ENCODE measurements around the gene PSG3.
"Not testable (repeated sequence)": the region's sequence is repeated elsewhere in the genome, so short reads cannot be mapped to it uniquely, and the experiment has no call there.

Gene PSG3

GRCh38 chr19:42740381-42740780 lies at the start of gene PSG3:
Gene PSG3, minus strand, starts transcription at chr19:42740481. Its CDS starts 97 bp downstream, at chr19:42740384.
- not testable (repeated sequence) for ATAC-seq

- not testable (repeated sequence) for ATAC-seq
Observed at GRCh38 chr19:42788766-42789165, 48.5 kb upstream of the PSG3 start.

- ATAC-seq: not testable (repeated sequence)
Observed at GRCh38 chr19:42787766-42788165, 47.5 kb upstream of the PSG3 start.

- ATAC-seq: not testable (repeated sequence)
Observed at GRCh38 chr19:42776750-42777612, 36.7 kb upstream of the PSG3 start.

GRCh38 chr19:42774510-42775158 lies 34.4 kb upstream of the PSG3 start:
- ATAC-seq: not testable (repeated sequence)

- ATAC-seq: not testable (repeated sequence)
Observed at GRCh38 chr19:42767319-42767718, 27.0 kb upstream of the PSG3 start.

GRCh38 chr19:42766871-42767270 lies 26.6 kb upstream of the PSG3 start:
- not testable (repeated sequence) for ATAC-seq

GRCh38 chr19:42764836-42765235 lies 24.6 kb upstream of the PSG3 start:
- ATAC-seq: no peak

GRCh38 chr19:42762789-42763188 lies 22.5 kb upstream of the PSG3 start:
- no peak for ATAC-seq

GRCh38 chr19:42761924-42762295 lies 21.6 kb upstream of the PSG3 start:
- not testable (repeated sequence) for ATAC-seq

GRCh38 chr19:42760954-42761923 lies 21.0 kb upstream of the PSG3 start:
- ATAC-seq: not testable (repeated sequence)

GRCh38 chr19:42758667-42759066 lies 18.4 kb upstream of the PSG3 start:
- not testable (repeated sequence) for ATAC-seq

- ATAC-seq: not testable (repeated sequence)
Observed at GRCh38 chr19:42752246-42752645, 12.0 kb upstream of the PSG3 start.

GRCh38 chr19:42741726-42742607 lies 1.7 kb upstream of the PSG3 start:
- ATAC-seq: not testable (repeated sequence)

- ATAC-seq: not testable (repeated sequence)
Observed at GRCh38 chr19:42737581-42738011, 2.7 kb downstream of the PSG3 start.

- not testable (repeated sequence) for ATAC-seq
Observed at GRCh38 chr19:42728341-42728740, 11.9 kb downstream of the PSG3 start.

GRCh38 chr19:42714000-42714399 lies 26.3 kb downstream of the PSG3 start:
- ATAC-seq: not testable (repeated sequence)

- not testable (repeated sequence) for ATAC-seq
Observed at GRCh38 chr19:42712753-42713152, 27.5 kb downstream of the PSG3 start.

GRCh38 chr19:42710986-42711385 lies 29.3 kb downstream of the PSG3 start:
- ATAC-seq: not testable (repeated sequence)

GRCh38 chr19:42697884-42698283 lies 42.4 kb downstream of the PSG3 start:
- no peak for ATAC-seq

GRCh38 chr19:42695811-42696503 lies 44.3 kb downstream of the PSG3 start:
- ATAC-seq: no peak
